GM18951 (cell line): ENCODE results near the gene SIPA1L3.

Source experiments
- POLR2A ChIP-seq: IDR thresholded peaks from 4 replicates; pipeline ENCODE4 v1.6.1; 2011; ENCODE audit warnings: mild to moderate bottlenecking; ENCODE audit not compliant: insufficient read length, insufficient read depth; ENCODE audit errors: extremely low read depth
- in situ Hi-C: fragments of 300-500 bp; cut with MboI; formaldehyde crosslinking; loops from one replicate; pipeline ENCODE4 v1.12.0; 2022; ENCODE audit warnings: low sequenced_read_pairs, mixed read lengths, inconsistent platforms; ENCODE audit not compliant: unreplicated experiment

SIPA1L3 gene

DNA sequence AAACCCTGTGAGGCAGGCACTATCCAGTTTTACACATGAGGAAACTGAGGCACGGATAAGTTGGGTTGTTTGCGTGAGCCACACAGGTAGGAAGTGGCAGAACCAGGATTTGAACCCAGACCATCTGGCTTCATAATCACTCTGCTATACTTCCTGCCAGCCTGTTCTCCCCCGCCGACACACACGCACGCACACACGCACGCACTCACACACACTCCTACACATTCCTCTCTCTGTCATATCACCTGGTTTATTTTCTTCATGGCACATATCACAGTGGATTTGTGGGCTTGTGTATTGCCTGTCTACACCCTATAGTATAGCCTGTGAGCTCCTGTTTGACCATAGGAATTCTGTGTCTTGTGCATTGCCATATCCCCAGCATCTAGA lies 140.0 kb downstream of the SIPA1L3 start:
- in situ Hi-C loops: no loop called here
- peak; percentile 35 for TF ChIP-seq POLR2A

DNA sequence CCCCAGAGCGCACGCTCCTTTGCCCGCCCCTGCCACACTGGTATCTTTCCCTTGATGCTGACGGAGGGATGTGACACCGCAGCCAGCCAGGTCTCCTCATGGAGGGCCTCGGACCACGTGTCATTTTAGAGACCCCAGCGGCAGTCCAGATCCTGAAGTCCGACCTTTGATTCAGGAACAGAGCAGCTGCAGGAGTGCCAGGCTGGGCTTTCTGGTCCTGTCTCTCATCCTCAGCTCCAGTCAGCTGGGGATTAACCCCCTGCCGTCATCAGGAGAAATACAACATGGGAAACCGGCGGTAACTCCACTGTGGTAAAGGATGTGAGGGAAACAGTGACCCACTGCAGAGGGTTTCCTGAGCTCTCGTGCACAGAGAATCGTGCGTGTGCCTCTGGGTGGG lies 140.6 kb downstream of the SIPA1L3 start:
- in situ Hi-C loops: no loop called here

DNA sequence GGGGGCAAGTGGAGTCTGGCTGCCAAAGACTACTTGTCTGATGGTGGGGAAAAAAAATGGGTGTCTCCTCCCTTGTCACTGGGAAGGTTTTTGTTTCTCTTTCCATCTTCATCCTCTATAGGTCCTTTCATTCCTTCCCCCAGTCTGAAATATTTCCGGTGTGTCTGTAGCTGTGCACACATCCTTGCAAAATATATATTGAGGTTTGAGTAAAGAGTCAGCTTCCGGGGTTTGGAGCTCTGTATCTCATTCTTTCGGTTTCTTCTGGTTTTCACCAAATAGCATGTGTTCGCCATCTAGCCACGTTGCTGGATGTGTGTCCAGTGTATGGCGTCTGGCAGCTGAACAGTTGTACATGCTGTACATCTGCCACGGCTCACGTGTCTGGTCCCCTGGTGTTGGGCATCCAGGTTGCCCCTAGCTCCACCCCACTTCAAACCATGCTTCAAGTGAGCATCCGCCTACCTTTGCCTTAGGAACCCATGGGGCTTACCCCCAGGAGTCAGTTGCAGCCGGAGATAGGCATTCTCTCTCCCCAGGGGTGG lies 142.2 kb downstream of the SIPA1L3 start:
- in situ Hi-C loops: no loop called here

More for the DNA sequence above, 140.6 kb downstream of the SIPA1L3 start:
- no peak for TF ChIP-seq POLR2A

DNA sequence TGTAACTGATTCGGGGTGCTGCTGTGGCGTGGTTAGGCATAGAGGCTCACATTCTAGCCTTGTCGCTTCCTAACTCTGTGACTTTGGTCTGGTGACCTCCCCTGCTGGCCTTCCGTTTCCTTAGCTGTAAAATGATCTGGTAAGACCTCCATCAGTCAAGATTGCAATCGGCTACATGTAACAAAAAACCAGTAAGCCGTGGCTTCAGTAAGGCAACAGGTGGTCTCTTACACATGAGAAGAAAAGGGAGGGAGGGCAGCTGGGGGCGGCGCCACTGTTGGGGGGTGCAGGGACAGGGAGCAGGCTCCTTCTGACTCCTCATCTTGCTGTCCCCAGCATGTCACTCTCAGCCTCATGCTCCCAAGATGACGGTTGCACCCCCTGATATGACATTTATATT lies 148.0 kb downstream of the SIPA1L3 start:
- no peak for TF ChIP-seq POLR2A
- in situ Hi-C loops: no loop called here

More for the DNA sequence above, 142.2 kb downstream of the SIPA1L3 start:
- TF ChIP-seq POLR2A: peak; percentile 49

DNA sequence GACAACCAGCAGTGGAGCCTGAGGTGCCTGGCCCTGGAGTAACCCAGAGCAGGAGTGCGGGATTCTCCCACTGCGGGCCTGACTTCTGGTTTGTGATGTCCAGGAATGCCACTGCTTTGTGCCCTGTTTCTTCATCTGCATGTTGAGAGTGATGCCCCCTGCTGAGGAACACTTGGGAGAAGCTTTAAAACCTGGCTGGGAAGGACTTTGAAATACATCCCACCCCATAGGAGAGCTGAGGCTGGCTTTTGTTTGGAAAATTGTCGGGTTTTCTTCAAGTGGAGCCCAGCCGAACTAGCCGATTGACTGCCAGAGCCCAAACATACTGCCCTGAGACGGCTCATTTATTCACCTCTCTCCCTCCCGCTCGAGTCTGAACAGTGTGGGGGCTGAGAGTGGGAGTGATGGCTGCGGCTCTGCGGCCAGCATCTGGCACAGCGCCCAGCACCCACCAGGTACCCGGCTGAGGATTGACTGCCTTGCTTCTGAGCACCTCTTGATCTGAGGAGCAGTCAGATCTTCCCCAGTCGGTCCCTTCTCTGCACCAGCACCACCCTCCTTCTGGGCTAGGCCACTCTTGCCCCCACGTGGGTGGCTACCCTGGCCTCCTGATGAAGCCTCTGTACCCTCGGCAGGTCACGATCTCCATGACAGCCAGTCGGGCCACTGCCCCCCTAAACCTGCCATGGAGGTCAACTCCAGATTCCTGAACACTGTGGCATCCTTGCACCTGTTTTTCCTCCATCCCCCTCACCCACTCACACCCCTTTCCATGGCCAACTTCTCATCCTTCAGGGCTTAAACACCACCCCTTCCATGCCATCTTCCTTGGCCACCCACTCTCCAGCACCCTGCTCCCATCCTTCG lies 148.9 kb downstream of the SIPA1L3 start:
- no peak for TF ChIP-seq POLR2A
- in situ Hi-C loops: no loop called here

DNA sequence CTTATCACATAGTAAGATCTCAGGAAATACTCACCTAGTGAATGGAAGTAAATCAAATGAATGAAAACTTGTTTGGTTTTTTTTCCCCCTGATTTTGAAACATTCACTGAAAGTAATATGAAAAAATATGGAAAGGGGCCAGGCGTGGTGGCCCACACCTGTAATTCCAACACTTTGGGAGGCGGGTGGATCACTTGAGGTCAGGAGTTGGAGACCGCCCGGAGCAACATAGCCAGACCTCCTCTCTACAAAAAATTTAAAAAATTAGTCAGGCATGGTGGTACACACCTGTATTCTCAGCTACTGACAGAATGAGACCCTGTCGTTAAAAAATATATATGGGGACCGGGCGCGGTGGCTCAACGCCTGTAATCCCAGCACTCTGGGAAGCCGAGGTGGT lies 149.6 kb downstream of the SIPA1L3 start:
- in situ Hi-C loops: no loop called here
- TF ChIP-seq POLR2A: no peak

DNA sequence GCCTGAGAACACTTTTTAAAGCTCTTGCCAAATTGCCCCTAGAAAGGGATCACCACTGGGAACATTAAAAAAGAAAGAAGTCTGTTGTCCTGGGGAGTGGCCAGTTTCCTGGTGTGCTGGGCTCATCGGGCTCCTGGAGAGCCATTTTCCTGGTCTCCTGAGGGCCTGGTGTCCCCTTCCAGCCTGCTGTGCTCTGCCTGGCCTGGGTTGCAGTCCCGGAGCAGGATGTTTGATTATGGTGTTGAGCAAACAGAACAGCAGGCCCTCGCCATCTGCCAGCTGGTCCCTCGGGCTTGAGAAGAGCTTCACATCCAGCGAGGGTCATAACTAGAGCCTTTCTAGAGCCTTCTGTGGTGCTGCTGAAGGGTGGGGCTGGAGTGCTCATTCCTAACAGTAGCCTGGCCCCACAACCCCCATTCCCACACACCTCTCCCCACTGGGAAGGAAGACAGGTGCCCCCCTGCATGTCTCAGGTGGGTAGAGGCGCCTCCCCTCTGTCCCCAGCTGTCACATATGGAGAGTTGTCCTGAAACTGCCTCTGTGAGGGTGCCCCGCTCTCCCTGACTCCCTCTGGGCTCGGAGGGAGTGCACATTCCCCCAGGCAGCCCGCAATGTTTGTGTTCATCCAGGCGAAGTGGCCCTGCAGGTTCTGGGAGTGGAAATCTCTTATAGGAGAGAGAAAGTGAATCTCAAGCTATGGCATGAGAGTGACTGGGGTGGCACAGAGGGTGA lies 151.1 kb downstream of the SIPA1L3 start:
- no peak for TF ChIP-seq POLR2A
- in situ Hi-C loops: no loop called here

DNA sequence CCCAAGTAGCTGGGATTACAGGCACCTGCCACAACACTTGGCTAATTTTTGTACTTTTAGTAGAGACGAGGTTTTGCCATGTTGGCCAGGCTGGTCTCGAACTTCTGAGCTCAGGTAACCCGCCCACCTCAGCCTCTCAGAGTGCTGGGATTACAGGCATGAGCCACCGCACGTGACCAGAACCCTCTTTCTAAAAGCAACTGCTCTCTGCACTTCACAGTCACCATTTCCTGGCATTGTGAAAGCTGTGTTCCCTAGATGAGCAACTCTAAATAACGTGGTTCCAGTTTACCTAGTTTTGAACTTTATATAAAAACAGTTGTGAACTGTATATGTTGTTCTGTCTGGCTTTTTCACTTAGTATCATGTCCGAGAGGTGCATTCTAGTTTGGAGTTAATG lies 152.9 kb downstream of the SIPA1L3 start:
- in situ Hi-C loops: no loop called here

DNA sequence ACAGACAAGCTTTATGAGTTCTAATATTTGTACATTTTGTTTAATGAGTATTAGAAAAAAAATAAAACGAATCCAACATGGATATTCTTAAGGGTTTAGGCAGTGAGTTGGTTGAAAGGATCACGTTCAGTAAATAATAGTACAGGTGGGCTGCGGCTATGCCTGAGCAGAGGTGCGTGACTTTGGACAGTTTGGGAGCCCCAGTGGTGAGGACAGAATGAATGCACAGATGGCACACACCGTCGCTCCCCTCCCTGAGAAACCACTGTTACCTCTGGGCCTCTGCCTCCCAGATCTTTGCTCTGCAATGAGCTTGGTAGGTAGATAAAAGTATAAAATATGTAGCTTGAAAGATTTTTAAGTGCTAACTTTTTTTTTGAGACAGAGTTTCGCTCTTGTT lies 153.3 kb downstream of the SIPA1L3 start:
- no peak for TF ChIP-seq POLR2A
- in situ Hi-C loops: no loop called here

More for the DNA sequence above, 152.9 kb downstream of the SIPA1L3 start:
- TF ChIP-seq POLR2A: no peak

DNA sequence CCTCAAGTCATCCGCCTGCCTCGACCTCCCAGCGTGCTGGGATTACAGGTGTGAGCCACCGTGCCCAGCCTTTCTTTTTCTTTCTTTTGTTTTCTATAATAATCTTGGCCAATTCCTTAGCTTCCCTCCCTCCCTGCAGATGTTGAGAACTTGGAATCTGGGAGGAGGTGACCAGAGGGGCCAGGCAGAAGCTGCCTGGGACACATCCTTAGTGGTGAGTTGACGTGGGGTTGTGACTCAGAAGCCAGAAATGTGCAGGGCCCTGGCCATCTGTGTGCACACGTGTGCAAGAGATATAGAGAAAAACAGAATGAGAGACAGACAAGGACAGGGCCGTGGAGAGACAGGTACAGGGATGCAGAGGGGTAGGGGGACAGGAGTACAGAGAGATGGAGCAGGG lies 154.3 kb downstream of the SIPA1L3 start:
- no peak for TF ChIP-seq POLR2A
- in situ Hi-C loops: no loop called here

DNA sequence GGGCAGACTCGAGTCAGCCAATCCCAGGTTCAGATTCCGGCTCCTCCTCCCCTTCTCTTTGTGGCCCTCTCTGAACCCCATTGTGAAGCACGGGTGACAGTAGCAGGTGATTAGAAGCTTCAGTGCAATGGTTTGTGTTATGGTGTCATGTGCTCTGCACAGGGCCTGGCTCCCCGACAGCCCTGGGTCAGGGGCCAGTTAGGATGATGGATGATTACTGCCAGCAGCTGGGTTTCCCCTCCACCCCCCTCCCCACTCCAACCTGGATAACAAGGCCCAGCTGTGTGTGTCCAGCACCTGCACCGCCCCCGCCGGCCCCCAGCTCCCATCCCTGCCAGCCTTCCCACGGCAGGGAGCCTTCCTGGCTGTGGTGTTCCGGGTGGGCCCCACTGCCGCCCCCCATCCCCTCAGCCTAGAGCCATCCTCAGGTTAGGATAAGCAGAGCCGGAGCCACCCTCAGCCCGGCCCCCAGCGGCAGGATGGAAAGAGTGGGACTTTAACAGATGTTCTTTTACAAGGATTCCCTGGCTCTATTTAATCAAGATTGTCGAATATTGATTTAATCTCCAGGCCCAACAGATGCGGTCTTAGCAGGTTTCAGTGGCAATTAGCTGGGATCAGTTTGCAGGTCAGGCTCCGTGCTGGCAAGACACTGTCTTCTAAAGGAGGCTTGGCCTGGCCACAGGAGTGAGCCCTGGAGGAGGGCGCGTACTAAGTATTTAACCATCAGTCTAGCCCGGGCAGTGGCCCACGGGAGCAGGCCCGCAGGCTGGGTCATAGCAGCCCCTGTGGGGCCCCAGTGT lies 156.2 kb downstream of the SIPA1L3 start:
- no peak for TF ChIP-seq POLR2A
- in situ Hi-C loops: no loop called here

DNA sequence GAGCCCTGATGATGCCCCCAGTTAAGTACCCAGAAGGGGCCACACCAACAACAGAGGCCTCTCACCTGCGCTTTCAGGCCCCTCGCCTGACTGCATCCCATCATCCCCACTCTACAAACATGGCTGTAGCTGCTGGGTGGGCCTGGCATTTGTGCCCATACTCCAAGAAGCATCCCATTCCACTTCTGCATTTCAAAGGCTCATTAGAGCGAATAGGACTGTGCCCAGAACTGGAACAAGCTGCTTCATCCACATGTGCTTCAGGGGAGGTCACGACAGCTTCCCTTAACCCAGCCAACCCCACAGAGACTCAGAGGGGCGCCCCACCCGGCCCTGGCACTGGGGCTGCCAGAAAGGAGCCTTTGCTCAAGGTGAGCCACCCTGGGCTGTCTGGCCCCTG lies 156.9 kb downstream of the SIPA1L3 start:
- in situ Hi-C loops: no loop called here

More for the DNA sequence above, 156.9 kb downstream of the SIPA1L3 start:
- TF ChIP-seq POLR2A: no peak
